Heart left ventricle (tissue), 16 donors: Measurements from ENCODE around the gene PARN. TPM values are rescaled to one million over a fixed set of nuclear protein-coding genes. Genes with fewer than 3 reads are reported as not detected.

Experiments
- ATAC-seq, 4 donors: fragments of 200-7000 bp; cut with Tn5 transposase; one replicate each; pipeline ENCODE4 v1.9.1; 2020 to 2022; ENCODE audit warnings: moderate library complexity in 4 of 4, mild to moderate bottlenecking in 3 of 4, moderate number of reproducible peaks in 1 of 4
- DNase-seq, 5 donors: peaks; one replicate each; pipeline ENCODE4 v3.0.0-alpha.2; 2020
- H3K27ac ChIP-seq, 12 donors: fragments of 200-600 bp; sonication (generic) in 4 of 12; one replicate each; pipeline versions ENCODE4 v1.5.0 to v1.8.0; 2016 to 2022; ENCODE audit warnings: mild to moderate bottlenecking in 2 of 12
- H3K27me3 ChIP-seq, 9 donors: fragments of 200-600 bp; sonication (generic) in 2 of 9; one replicate each; pipeline versions ENCODE4 v1.5.1 to v1.8.0; 2016 to 2022; ENCODE audit warnings: mild to moderate bottlenecking in 3 of 9
- H3K36me3 ChIP-seq, 9 donors: fragments of 200-600 bp; sonication (generic) in 2 of 9; one replicate each; pipeline versions ENCODE4 v1.5.0 to v1.8.0; 2018 to 2022; ENCODE audit warnings: mild to moderate bottlenecking in 2 of 9
- H3K4me1 ChIP-seq, 12 donors: fragments of 200-600 bp; sonication (generic) in 4 of 12; one replicate each; pipeline versions ENCODE4 v1.5.0 to v1.8.0; 2016 to 2022; ENCODE audit warnings: mild to moderate bottlenecking in 3 of 12
- H3K4me3 ChIP-seq, 12 donors: fragments of 200-600 bp; sonication (generic) in 4 of 12; one replicate each; pipeline versions ENCODE4 v1.5.0 to v1.8.0; 2017 to 2022; ENCODE audit warnings: mild to moderate bottlenecking in 9 of 12, moderate library complexity in 4 of 12
- H3K9me3 ChIP-seq, 12 donors: fragments of 200-600 bp; sonication (generic) in 4 of 12; one replicate each; pipeline versions ENCODE4 v1.5.0 to v1.8.0; 2016 to 2022; ENCODE audit warnings: mild to moderate bottlenecking in 1 of 12
- POLR2A ChIP-seq, 2 donors: fragments of 450-650 bp; IDR thresholded peaks; one replicate each; pipeline ENCODE4 v1.6.1; 2017; ENCODE audit warnings: antibody characterized with exemption in 2 of 2, mild to moderate bottlenecking in 2 of 2, moderate library complexity in 2 of 2
- WGBS, 4 donors: extraction: QIAGEN DNeasy Blood & Tissue Kit in 2 of 4; methylation state at CpG; one replicate each; pipeline versions ENCODE4 v1.1.5 to v1.1.7; 2013 to 2018; 5-methylcytosine and 5-hydroxymethylcytosine counted together
- intact Hi-C, 10 donors: fragments of 100-400 bp; cut with DNase I; formaldehyde crosslinking; loops; one replicate each; pipeline versions ENCODE4 v1.11.1 to v1.14.2; 2022
- long read RNA-seq, 3 donors: library from polyadenylated mRNA; unstranded; transcript quantifications; one replicate each; pipeline ENCODE4 v2.0.0, GENCODE V29; 2020 to 2021
- polyA plus RNA-seq, 2 donors: library from polyadenylated mRNA; stranded (reverse); fragments of 200-250 nt; gene quantifications; one replicate each; pipeline ENCODE4 v1.2.3, GENCODE V29; 2013
- total RNA-seq, 9 donors: library from RNA; depleted of rRNA in 2 of 9; stranded (reverse); fragments of >200 nt in 2 of 9; fragmentation: NEBNext Ultra II Directional in 3 of 9; extraction: Animal tissue kit (Norgen Biotek cat#: 25700) in 3 of 9; gene quantifications; one replicate each; pipeline versions ENCODE4 v1.1.0 to v1.2.4, GENCODE V29; 2016 to 2023
- TF ChIP-seq, protein P1 (sequence below), 12 donors: fragments of 200-600 bp; sonication (generic) in 4 of 12; IDR thresholded peaks; one replicate each; pipeline versions ENCODE4 v1.5.0 to v1.8.0; 2018 to 2022; ENCODE audit warnings: antibody characterized with exemption in 12 of 12, mild to moderate bottlenecking in 5 of 12
- donor health status: ischemic (EF 13 %, LVEDD 7.1; RV severe dilation, severe dysfunction).
- donor health status: healthy with polysubstance abuse.
- donor health status: DM: no; HTN: yes; CAD: no.
- donor health status: DM: no; HTN: no; CAD: no.
- donor health status: ischemic (EF 25% LVEDD 6.9; RV normal size, moderate dysfunction).
- donor health status: ischemic (EF 25% LVEDD 5.7; RV mildly dilated, moderate dysfunction).
- donor health status: healthy.
- donor health status: DM: yes; HTN: yes; CAD: no.
- donor health status: ischemic (EF 35%, LVEDD 5.7; RV mildly dilated, moderate dysfunction).
- donor health status: nonischemic (EF 11% LVEDD 7.7; RV severe dilation, severe dysfunction).
- donor health status: DM: yes; HTN: yes; CAD: no.
- donor health status: PGD.
- donor health status: ischemic (EF 29% LVEDD 5.4; RV normal size, mild dysfunction).
- donor health status: nonischemic (EF 23%, LVEDD 6.1; RV moderate dilation, normal function).

The PARN gene, protein sequence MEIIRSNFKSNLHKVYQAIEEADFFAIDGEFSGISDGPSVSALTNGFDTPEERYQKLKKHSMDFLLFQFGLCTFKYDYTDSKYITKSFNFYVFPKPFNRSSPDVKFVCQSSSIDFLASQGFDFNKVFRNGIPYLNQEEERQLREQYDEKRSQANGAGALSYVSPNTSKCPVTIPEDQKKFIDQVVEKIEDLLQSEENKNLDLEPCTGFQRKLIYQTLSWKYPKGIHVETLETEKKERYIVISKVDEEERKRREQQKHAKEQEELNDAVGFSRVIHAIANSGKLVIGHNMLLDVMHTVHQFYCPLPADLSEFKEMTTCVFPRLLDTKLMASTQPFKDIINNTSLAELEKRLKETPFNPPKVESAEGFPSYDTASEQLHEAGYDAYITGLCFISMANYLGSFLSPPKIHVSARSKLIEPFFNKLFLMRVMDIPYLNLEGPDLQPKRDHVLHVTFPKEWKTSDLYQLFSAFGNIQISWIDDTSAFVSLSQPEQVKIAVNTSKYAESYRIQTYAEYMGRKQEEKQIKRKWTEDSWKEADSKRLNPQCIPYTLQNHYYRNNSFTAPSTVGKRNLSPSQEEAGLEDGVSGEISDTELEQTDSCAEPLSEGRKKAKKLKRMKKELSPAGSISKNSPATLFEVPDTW
- total RNA-seq (10 to 100 TPM; 16.3 to 25.9 (median 20.3) TPM), polyA plus RNA-seq (10 to 100 TPM in 1 of 2 donors, 1 to 10 TPM in 1; 7.7 to 16.7 TPM)
- long read RNA-seq, donor 1, transcript PARN-203 (24 exons, 3,078 nt) = major isoform, 13 of 27 reads
- long read RNA-seq, donor 1, partial matches to known transcripts = 6 of 27 reads
- long read RNA-seq, donor 1, other reads (novel, unspliced or antisense) = 8 of 27 reads
- long read RNA-seq, donor 2, transcript PARN-203 (24 exons, 3,078 nt) = major isoform, 73 of 121 reads
- long read RNA-seq, donor 2, partial matches to known transcripts = 18 of 121 reads
- long read RNA-seq, donor 2, other reads (novel, unspliced or antisense) = 29 of 121 reads
- long read RNA-seq, donor 3, transcript PARN-203 (24 exons, 3,078 nt) = major isoform, 11 of 26 reads
- long read RNA-seq, donor 3, partial matches to known transcripts = 6 of 26 reads
- long read RNA-seq, donor 3, other reads (novel, unspliced or antisense) = 9 of 26 reads

DNA sequence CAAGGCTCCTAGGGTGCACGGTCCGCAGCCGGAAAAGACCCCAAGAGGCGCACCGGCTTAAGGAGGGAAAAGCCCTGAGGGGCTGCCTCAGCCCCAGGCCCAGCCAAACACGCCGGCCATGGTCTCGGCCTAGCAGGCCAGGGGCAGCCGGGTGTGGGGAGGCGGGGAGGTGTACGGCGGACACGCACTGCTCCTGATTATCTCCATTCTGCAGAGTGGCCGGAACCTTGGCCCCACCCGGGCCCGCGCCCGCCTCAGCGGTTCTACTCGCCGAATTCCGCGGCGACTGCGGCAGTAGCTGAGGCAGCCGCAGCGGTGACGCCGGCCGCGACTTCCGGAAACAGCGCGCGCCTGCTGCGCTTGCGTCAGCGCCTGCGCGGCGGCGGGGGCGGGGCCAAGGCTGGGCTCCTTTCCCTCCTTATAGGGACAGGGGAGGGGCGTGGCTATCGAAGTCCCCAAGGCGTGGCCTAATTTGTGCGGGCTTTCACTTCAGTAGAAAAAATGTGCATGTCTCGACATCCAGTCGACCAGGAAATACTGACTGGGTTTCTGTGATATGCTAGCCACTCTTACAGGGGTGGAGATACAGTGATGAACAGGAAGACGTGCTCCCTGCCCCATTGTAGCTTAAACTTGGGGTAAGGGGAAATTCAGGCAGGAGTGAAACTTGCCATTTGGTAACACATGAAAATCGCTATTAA, at the start of gene PARN:
TSS of gene PARN (minus strand) at position 342 of the 701 bp plus-strand sequence. CDS start at position 207, 135 bp downstream.
- Histone ChIP-seq H3K4me3 (peak within 1 kb of the TSS; percentile 74 to 94 (median 91)), H3K27me3 (no peaks in the 10 kb centered on the region), H3K4me1 (peaks cover 5 to 47% (median 32%) of the 10 kb centered on the region in 12 donors), H3K27ac (peak within 1 kb of the TSS; percentile 77 to 97 (median 92)), H3K9me3 (no peaks in the 10 kb centered on the region), H3K36me3 (peaks cover 0 to 39% (median 36%) of the 10 kb centered on the region in 9 donors)
- TF ChIP-seq, protein P1, sequence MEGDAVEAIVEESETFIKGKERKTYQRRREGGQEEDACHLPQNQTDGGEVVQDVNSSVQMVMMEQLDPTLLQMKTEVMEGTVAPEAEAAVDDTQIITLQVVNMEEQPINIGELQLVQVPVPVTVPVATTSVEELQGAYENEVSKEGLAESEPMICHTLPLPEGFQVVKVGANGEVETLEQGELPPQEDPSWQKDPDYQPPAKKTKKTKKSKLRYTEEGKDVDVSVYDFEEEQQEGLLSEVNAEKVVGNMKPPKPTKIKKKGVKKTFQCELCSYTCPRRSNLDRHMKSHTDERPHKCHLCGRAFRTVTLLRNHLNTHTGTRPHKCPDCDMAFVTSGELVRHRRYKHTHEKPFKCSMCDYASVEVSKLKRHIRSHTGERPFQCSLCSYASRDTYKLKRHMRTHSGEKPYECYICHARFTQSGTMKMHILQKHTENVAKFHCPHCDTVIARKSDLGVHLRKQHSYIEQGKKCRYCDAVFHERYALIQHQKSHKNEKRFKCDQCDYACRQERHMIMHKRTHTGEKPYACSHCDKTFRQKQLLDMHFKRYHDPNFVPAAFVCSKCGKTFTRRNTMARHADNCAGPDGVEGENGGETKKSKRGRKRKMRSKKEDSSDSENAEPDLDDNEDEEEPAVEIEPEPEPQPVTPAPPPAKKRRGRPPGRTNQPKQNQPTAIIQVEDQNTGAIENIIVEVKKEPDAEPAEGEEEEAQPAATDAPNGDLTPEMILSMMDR (IDR thresholded peaks at IDR 0.05) = no peak
- TF ChIP-seq POLR2A (IDR thresholded peaks at IDR 0.05) = peak; percentile 83 to 95
- DNase-seq = peak; percentile 97 to 98 (median 97)
- peak; percentile 61 to 87 (median 78) for ATAC-seq
- intact Hi-C loops = loop anchor here in 1 of 10 donors (10.0 kb wide), 1 partner anchor 65 kb away; no protein-coding TSS in a partner anchor
- WGBS, 4 donors = 1 to 2% (median 1%) methylated on average over 26 to 51 of the region's 51 CpGs

DNA sequence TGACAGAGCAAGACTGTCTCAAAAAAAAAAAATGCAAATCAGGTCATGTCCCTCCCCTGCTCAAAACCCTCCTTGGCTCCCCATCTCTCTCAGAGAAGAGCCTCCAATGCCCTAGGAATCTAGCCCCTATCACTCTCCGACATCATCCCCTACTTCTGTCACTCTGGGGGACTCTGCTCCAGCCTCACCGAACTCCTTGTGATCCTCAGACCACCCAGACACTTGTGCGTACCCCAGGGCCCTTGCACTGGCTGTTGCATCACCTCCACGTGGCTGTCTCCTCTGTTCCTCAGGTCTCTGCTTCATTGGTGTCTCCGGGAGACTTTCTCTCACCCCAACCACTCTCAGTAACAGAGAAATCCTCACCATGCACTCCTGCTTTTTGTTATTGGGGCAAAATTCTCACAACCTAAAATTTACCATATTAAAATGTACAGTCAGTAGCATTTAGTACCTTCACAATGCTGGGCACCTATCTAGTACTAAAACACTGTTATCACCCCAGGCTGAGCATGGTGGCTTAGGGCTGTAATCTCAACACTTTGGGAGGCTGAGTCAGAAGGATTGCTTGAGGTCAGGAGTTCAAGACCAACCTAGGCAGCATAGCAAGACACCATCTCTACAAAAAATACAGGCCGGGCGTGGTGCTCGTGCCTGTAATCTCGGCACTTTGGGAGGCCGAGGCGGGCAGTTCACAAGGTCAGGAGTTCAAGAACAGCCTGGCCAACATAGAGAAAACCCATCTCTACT, 48.9 kb upstream of the PARN start:
- H3K9me3 ChIP-seq = no peaks in the 10 kb centered on the region
- no peaks in the 10 kb centered on the region for H3K27me3 ChIP-seq
- no peaks in the 10 kb centered on the region for H3K4me1 ChIP-seq
- no peaks in the 10 kb centered on the region for H3K36me3 ChIP-seq
- ATAC-seq (no peak), DNase-seq (no peak)
- intact Hi-C loops = no loop called here
- no peak overlapping the region for H3K27ac ChIP-seq
- H3K4me3 ChIP-seq = no peak overlapping the region
- 74 to 80% (median 77%) methylated on average over 11 of the region's 11 CpGs for WGBS, 4 donors
- no peak for TF ChIP-seq POLR2A (IDR thresholded peaks at IDR 0.05)
- TF ChIP-seq, protein P1 (IDR thresholded peaks at IDR 0.05) = no peak

DNA sequence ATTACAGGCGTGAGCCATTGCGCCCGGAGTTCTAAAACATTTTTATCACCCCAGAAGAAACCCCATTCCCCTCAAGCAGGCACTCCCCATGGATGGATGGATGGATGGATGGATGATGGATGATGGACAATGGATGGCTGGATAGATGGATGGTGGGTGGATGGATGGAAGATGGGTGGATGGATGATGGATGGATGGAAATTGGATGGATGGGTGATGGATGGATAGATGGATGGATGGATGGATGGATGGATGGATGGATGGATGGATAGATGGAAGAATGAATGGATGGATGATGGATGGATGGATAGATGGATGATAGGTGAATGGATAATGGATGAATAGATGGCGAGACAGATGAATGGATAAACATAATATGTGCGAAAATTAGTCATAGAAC, 47.6 kb upstream of the PARN start:
- no peaks in the 10 kb centered on the region for H3K27me3 ChIP-seq
- DNase-seq (no peak), ATAC-seq (no peak)
- TF ChIP-seq POLR2A (IDR thresholded peaks at IDR 0.05) = no peak
- TF ChIP-seq, protein P1 (IDR thresholded peaks at IDR 0.05) = no peak
- intact Hi-C loops = no loop called here
- WGBS, 4 donors = 88 to 96% (median 94%) methylated on average over 5 of the region's 5 CpGs
- H3K27ac ChIP-seq = no peak overlapping the region
- H3K4me1 ChIP-seq = peaks cover 0 to 2% (median 0%) of the 10 kb centered on the region in 12 donors
- no peaks in the 10 kb centered on the region for H3K36me3 ChIP-seq
- no peaks in the 10 kb centered on the region for H3K9me3 ChIP-seq
- H3K4me3 ChIP-seq = no peak overlapping the region
